Embryonic facial prominence (tissue), 1 donor: ENCODE measurements around the gene SLC2A14.
"Not testable (repeated sequence)": the region's sequence is repeated elsewhere in the genome, so short reads cannot be mapped to it uniquely, and the experiment has no call there.

Source experiments
- DNase-seq: peaks from one replicate; pipeline ENCODE4 v3.0.0-alpha.2; 2016; ENCODE audit errors: extremely low spot score

The SLC2A14 gene

GRCh38 chr12:7870335-7870734 lies 2.4 kb downstream of the SLC2A14 start:
- DNase-seq: no peak

- no peak for DNase-seq
Measured at GRCh38 chr12:7869137-7869536, 3.6 kb downstream of the SLC2A14 start.

- DNase-seq: no peak
Measured at GRCh38 chr12:7868391-7868790, 4.3 kb downstream of the SLC2A14 start.

- no peak for DNase-seq
Measured at GRCh38 chr12:7864601-7865150, 8.0 kb downstream of the SLC2A14 start.

GRCh38 chr12:7862814-7863348 lies 9.8 kb downstream of the SLC2A14 start:
- not testable (repeated sequence) for DNase-seq

GRCh38 chr12:7862301-7862700 lies 10.4 kb downstream of the SLC2A14 start:
- DNase-seq: not testable (repeated sequence)

- no peak for DNase-seq
Measured at GRCh38 chr12:7859552-7859951, 13.2 kb downstream of the SLC2A14 start.

- no peak for DNase-seq
Measured at GRCh38 chr12:7857971-7858370, 14.7 kb downstream of the SLC2A14 start.

- no peak for DNase-seq
Measured at GRCh38 chr12:7856516-7856915, 16.2 kb downstream of the SLC2A14 start.

GRCh38 chr12:7853557-7853956 lies 19.2 kb downstream of the SLC2A14 start:
- DNase-seq: no peak

GRCh38 chr12:7851622-7852081 lies 21.1 kb downstream of the SLC2A14 start:
- DNase-seq: not testable (repeated sequence)

GRCh38 chr12:7850099-7850498 lies 22.6 kb downstream of the SLC2A14 start:
- not testable (repeated sequence) for DNase-seq

GRCh38 chr12:7848098-7848422 lies 24.7 kb downstream of the SLC2A14 start:
- DNase-seq: not testable (repeated sequence)

- DNase-seq: not testable (repeated sequence)
Measured at GRCh38 chr12:7847226-7848097, 25.3 kb downstream of the SLC2A14 start.

GRCh38 chr12:7844116-7844515 lies 28.6 kb downstream of the SLC2A14 start:
- no peak for DNase-seq

- DNase-seq: not testable (repeated sequence)
Measured at GRCh38 chr12:7843583-7843982, 29.1 kb downstream of the SLC2A14 start.

- DNase-seq: not testable (repeated sequence)
Measured at GRCh38 chr12:7843149-7843548, 29.6 kb downstream of the SLC2A14 start.

GRCh38 chr12:7842444-7842843 lies 30.3 kb downstream of the SLC2A14 start:
- DNase-seq: not testable (repeated sequence)

- DNase-seq: not testable (repeated sequence)
Measured at GRCh38 chr12:7839848-7840247, 32.9 kb downstream of the SLC2A14 start.

- not testable (repeated sequence) for DNase-seq
Measured at GRCh38 chr12:7839226-7839625, 33.5 kb downstream of the SLC2A14 start.

GRCh38 chr12:7837366-7837765 lies 35.3 kb downstream of the SLC2A14 start:
- no peak for DNase-seq

GRCh38 chr12:7835766-7836165 lies 36.9 kb downstream of the SLC2A14 start:
- no peak for DNase-seq

- no peak for DNase-seq
Measured at GRCh38 chr12:7835116-7835515, 37.6 kb downstream of the SLC2A14 start.
